ENCODE data around the gene ASXL1. TPM values are rescaled to one million over a fixed set of nuclear protein-coding genes. Genes with fewer than 3 reads are reported as not detected.

ASXL1 gene
- total and polyA plus RNA-seq, 10 of the 15 experiments (the other 5 are each of a cell fraction or from before 2014, with no cell fraction given): 11.0 to 87.6 (median 56.8) TPM

DNA sequence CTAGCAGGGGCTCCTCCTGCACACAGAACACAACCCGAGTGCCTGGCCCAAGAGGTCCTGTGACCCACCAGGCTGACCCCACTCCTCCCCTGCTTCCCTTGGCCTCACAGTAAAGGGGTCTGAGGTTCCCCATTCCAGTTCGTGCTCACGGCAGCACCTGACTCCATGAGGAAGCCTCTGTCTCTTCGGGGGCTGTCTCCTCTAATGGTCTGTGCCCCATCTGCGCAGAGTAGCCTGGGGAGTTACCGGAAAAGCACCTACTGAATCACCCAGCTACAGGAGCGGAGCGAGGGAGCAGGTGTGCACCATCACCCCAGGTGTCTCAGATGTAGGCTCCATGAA is 93.2 kb downstream of the ASXL1 start:
- H3K4me3 ChIP-seq: no peak overlapping the region
- TF ChIP-seq ZNF384 (IDR thresholded peaks at IDR 0.05; ENCODE audit: borderline replicate concordance, low read depth, low read length) (no peak), NFIC (IDR thresholded peaks at IDR 0.05; ENCODE audit: low read depth, low read length) (no peak), RAD21 (IDR thresholded peaks at IDR 0.05; ENCODE audit: insufficient read depth, low read depth, low read length) (no peak), IKZF1 (conservative IDR thresholded peaks at IDR 0.05) (no peak), ZNF217 (IDR thresholded peaks at IDR 0.05) (no peak), RCOR1 (conservative IDR thresholded peaks at IDR 0.05; ENCODE audit: low read depth, low read length) (no peak), SMAD1 (IDR thresholded peaks at IDR 0.05; ENCODE audit: low read depth, partially characterized antibody) (no peak), CHD4 (IDR thresholded peaks at IDR 0.05) (no peak), JUND (IDR thresholded peaks at IDR 0.05; ENCODE audit: low read depth, low read length) (no peak)
- TF ChIP-seq, protein P1, sequence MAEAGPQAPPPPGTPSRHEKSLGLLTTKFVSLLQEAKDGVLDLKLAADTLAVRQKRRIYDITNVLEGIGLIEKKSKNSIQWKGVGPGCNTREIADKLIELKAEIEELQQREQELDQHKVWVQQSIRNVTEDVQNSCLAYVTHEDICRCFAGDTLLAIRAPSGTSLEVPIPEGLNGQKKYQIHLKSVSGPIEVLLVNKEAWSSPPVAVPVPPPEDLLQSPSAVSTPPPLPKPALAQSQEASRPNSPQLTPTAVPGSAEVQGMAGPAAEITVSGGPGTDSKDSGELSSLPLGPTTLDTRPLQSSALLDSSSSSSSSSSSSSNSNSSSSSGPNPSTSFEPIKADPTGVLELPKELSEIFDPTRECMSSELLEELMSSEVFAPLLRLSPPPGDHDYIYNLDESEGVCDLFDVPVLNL (IDR thresholded peaks at IDR 0.05; ENCODE audit: low read depth, low read length): no peak
- intact Hi-C loops (cut with micrococcal nuclease; ENCODE audit: unreplicated experiment) (no loop called here), in situ Hi-C loops (cut with MboI) (no loop called here)
- H3K36me3 ChIP-seq (ENCODE audit: control insufficient read depth in 2 of 2, insufficient read depth in 2 of 2, low read length in 1 of 2): no peaks in the 10 kb centered on the region; a peak in 1 of 4 replicates
- no peak overlapping the region for H3K27ac ChIP-seq (ENCODE audit: control insufficient read depth, insufficient read depth)
- no peak for DNase-seq (ENCODE audit: low read depth, low spot score)
- H3K79me2 ChIP-seq (ENCODE audit: control insufficient read depth, insufficient read depth, low read length): no peaks in the 10 kb centered on the region
- FAIRE-seq: no peak
- CTCF ChIA-PET: no interaction called here
- SMC1A ChIA-PET (ENCODE audit: uncharacterized antibody, unreplicated experiment): no interaction called here
- no TSS peak for BruUV-seq (replicated peaks)
- RAD21 ChIA-PET (ENCODE audit: unreplicated experiment): interaction anchor here (0.6 kb wide), 1 partner anchor 126 kb away, joined by 4 read pairs; no protein-coding TSS in a partner anchor
- H3K27me3 ChIP-seq (replicated peaks in 1 of 2; ENCODE audit: control insufficient read depth in 2 of 2, insufficient read depth in 2 of 2, low read length in 1 of 2): no peaks in the 10 kb centered on the region
- no peak overlapping the region for H3K9ac ChIP-seq (ENCODE audit: control insufficient read depth, insufficient read depth, low read length)
- WGBS (ENCODE audit: insufficient coverage, insufficient replicate concordance, low lambda C conversion rate, missing lambda C conversion rate): 77% methylated on average over 8 of the region's 8 CpGs
- no peaks in the 10 kb centered on the region for H3K9me3 ChIP-seq (replicated peaks; ENCODE audit: control insufficient read depth, insufficient read depth, low read length)
- H4K20me1 ChIP-seq (ENCODE audit: control insufficient read depth, insufficient read depth): no peaks in the 10 kb centered on the region
- no peak overlapping the region for H3K4me2 ChIP-seq (ENCODE audit: control insufficient read depth, insufficient read depth)
- no peak for ATAC-seq
- H2AFZ ChIP-seq (ENCODE audit: control insufficient read depth, low read depth, low read length): no peak overlapping the region
- H3K4me1 ChIP-seq (ENCODE audit: control insufficient read depth, insufficient read depth, low read length): no peaks in the 10 kb centered on the region
- POLR2A ChIA-PET: no interaction called here
